ENCODE measurements around the gene RBCK1.

DNA sequence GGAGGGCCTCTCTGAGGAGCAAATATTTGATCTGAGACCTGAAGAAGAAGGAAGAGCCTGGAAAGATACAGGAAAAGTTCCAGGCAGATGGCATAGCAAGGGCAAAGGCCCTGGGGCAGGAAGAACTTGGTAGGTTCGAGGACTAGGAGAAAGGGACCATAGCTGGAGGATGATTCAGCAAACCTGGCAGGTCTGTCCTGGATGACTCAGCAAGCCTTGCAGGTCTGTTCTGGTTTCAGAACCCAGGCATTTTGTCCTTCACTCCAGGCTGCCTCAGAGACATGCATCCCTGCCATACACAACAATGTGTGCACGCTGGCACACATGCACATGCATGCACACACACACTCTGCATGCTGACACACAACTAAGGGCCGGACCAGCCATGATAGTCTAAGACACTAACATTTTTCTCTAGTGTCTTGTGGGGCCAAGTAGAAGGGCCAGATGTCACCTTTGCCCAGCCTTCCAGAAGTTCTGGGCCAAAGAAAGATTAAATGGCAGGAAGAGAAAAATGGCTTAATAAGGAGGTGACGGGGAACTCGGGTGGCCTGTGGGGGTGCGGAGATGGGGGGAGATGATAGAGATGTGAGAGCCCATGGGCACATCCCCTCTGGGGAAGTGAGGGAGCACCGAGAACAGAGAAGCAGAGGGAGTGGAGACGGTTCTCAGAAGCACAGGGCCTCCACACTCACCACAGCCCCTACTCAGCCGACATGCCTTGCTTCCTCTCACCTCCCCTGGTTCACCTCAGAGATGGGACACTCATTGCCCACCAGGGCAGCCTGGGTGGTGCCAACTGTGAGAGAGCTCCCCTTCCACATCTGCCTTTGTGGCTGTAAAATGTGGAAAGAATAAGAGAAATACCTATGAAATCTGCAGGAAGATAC is 42.9 kb upstream of the RBCK1 start:
- no peak for TF ChIP-seq RAD21 (conservative IDR thresholded peaks at IDR 0.05)
- TF ChIP-seq POLR2AphosphoS5 (IDR thresholded peaks at IDR 0.05), result no peak

Data from neural cell (in vitro differentiated cells).